HFFc6 (cell line): ENCODE results near the gene HPGD. TPM values are rescaled to one million over a fixed set of nuclear protein-coding genes. Genes with fewer than 3 reads are reported as not detected.

Source experiments
- DNase-seq: peaks from one replicate; pipeline ENCODE4 v3.0.0-alpha.2; 2018
- H3K27ac Mint-ChIP-seq: 2 replicates; pipeline ENCODE4 v1.8.0; 2020; ENCODE audit warnings: mild to moderate bottlenecking, mixed read lengths
- H3K27me3 Mint-ChIP-seq: 2 replicates; pipeline ENCODE4 v1.8.0; 2021; ENCODE audit warnings: mild to moderate bottlenecking, moderate library complexity, mixed read lengths; ENCODE audit not compliant: insufficient read depth
- H3K36me3 Mint-ChIP-seq: 2 replicates; pipeline ENCODE4 v1.8.0; 2021; ENCODE audit warnings: low read depth, mixed read lengths
- H3K4me1 Mint-ChIP-seq: 2 replicates; pipeline ENCODE4 v1.8.0; 2020; ENCODE audit warnings: low read depth, mixed read lengths
- H3K4me3 Mint-ChIP-seq: 2 replicates; pipeline ENCODE4 v1.8.0; 2020; ENCODE audit warnings: mild to moderate bottlenecking, moderate library complexity, mixed read lengths
- H3K9me3 Mint-ChIP-seq: 2 replicates; pipeline ENCODE4 v1.8.0; 2020; ENCODE audit warnings: mild to moderate bottlenecking, mixed read lengths
- CTCF ChIP-seq: fragments of 200-600 bp; sonication (generic); IDR thresholded peaks from 2 replicates; pipeline ENCODE4 v1.5.0; 2021; ENCODE audit warnings: antibody characterized with exemption, mild to moderate bottlenecking
- total RNA-seq, 6 experiments: library from RNA; stranded (reverse); fragmentation: NEBNext Ultra II Directional; extraction: Animal tissue kit (Norgen Biotek cat#: 25700); gene quantifications; 2 replicates in 1 of 6; 3 replicates in 5 of 6; pipeline ENCODE4 v1.2.3, GENCODE V29; 2021

The HPGD gene
- total RNA-seq, 6 experiments from 2014 or later: not detected

GRCh38 chr4:174520660-174521059 is 1.6 kb downstream of the HPGD start:
- H3K27ac Mint-ChIP-seq: no peak overlapping the region
- H3K4me3 Mint-ChIP-seq: no peak overlapping the region
- no peak for TF ChIP-seq CTCF
- H3K4me1 Mint-ChIP-seq: no peaks in the 10 kb centered on the region
- H3K27me3 Mint-ChIP-seq: 0 out of 2 replicates have a peak, but pooled peaks cover 6% of the 10 kb centered on the region
- peaks cover 6% of the 10 kb centered on the region for H3K9me3 Mint-ChIP-seq
- DNase-seq: no peak
- no peaks in the 10 kb centered on the region for H3K36me3 Mint-ChIP-seq

- Mint-ChIP-seq H3K27me3 (0 out of 2 replicates have a peak, but pooled peaks cover 3% of the 10 kb centered on the region), H3K36me3 (no peaks in the 10 kb centered on the region), H3K4me1 (no peaks in the 10 kb centered on the region), H3K9me3 (peaks cover 6% of the 10 kb centered on the region), H3K27ac (no peak overlapping the region), H3K4me3 (no peak overlapping the region)
- no peak for DNase-seq
- TF ChIP-seq CTCF: no peak
Measured at GRCh38 chr4:174517502-174518445, 4.5 kb downstream of the HPGD start.

- DNase-seq: no peak
- no peaks in the 10 kb centered on the region for H3K36me3 Mint-ChIP-seq
- H3K27me3 Mint-ChIP-seq: no peaks in the 10 kb centered on the region
- H3K9me3 Mint-ChIP-seq: peaks cover 6% of the 10 kb centered on the region
- H3K4me1 Mint-ChIP-seq: no peaks in the 10 kb centered on the region
- no peak overlapping the region for H3K4me3 Mint-ChIP-seq
- TF ChIP-seq CTCF: no peak
- H3K27ac Mint-ChIP-seq: no peak overlapping the region
Measured at GRCh38 chr4:174516794-174517193, 5.5 kb downstream of the HPGD start.

- H3K4me3 Mint-ChIP-seq: no peak overlapping the region
- H3K9me3 Mint-ChIP-seq: peaks cover 6% of the 10 kb centered on the region
- no peak overlapping the region for H3K27ac Mint-ChIP-seq
- no peak for TF ChIP-seq CTCF
- DNase-seq: no peak
- no peaks in the 10 kb centered on the region for H3K36me3 Mint-ChIP-seq
- no peaks in the 10 kb centered on the region for H3K4me1 Mint-ChIP-seq
- H3K27me3 Mint-ChIP-seq: no peaks in the 10 kb centered on the region
Measured at GRCh38 chr4:174516345-174516744, 5.9 kb downstream of the HPGD start.

- TF ChIP-seq CTCF: no peak
- peaks cover 11% of the 10 kb centered on the region for H3K9me3 Mint-ChIP-seq
Measured at GRCh38 chr4:174512745-174513144, 9.5 kb downstream of the HPGD start.

More at GRCh38 chr4:174512745-174513144, 9.5 kb downstream of the HPGD start:
- no peaks in the 10 kb centered on the region for H3K36me3 Mint-ChIP-seq
- no peak overlapping the region for H3K27ac Mint-ChIP-seq
- DNase-seq: no peak
- no peaks in the 10 kb centered on the region; the same call in 1 of the 2 replicates for H3K27me3 Mint-ChIP-seq
- no peak overlapping the region for H3K4me3 Mint-ChIP-seq
- no peaks in the 10 kb centered on the region for H3K4me1 Mint-ChIP-seq
